ENCODE measurements around the gene PCDH15.
"Not testable (repeated sequence)": the region's sequence is repeated elsewhere in the genome, so short reads cannot be mapped to it uniquely, and the experiment has no call there.

The PCDH15 gene

GRCh38 chr10:53939654-53940053 is 861.4 kb downstream of the PCDH15 start:
- H3K4me1 ChIP-seq (ENCODE audit: control insufficient read depth in 2 of 2, insufficient read depth in 1 of 2, low read depth in 1 of 2, low read length in 2 of 2), result no peaks in the 10 kb centered on the region
- WGBS, 2 donors (ENCODE audit: extremely low coverage in 2 of 2, insufficient read length in 2 of 2, insufficient replicate concordance in 1 of 2), result no CpG with 5 or more reads among the region's 5 CpGs

GRCh38 chr10:53930648-53931047 is 870.4 kb downstream of the PCDH15 start:
- no peak overlapping the region for H2AK5ac ChIP-seq (ENCODE audit: low read depth, low read length)
- no peak overlapping the region for H3K4ac ChIP-seq (ENCODE audit: low read length)
- no peak overlapping the region for H2BK15ac ChIP-seq (ENCODE audit: low read length)
- H4K91ac ChIP-seq (ENCODE audit: low read depth, low read length, poor library complexity), result no peak overlapping the region
- H3K79me1 ChIP-seq (ENCODE audit: low read depth, low read length), result no peaks in the 10 kb centered on the region
- no peak overlapping the region for H2AFZ ChIP-seq (ENCODE audit: low read length)
- no peak overlapping the region for H3K23ac ChIP-seq (ENCODE audit: low read depth, low read length, poor library complexity)
- H3K4me3 ChIP-seq (ENCODE audit: low read length in 2 of 2), result no peak overlapping the region
- H2BK120ac ChIP-seq (ENCODE audit: low read depth, low read length), result no peak overlapping the region
- H3K27ac ChIP-seq (replicated peaks; ENCODE audit: low read length), result no peak overlapping the region
- no peak overlapping the region for H2BK12ac ChIP-seq (ENCODE audit: low read length)
- no peak overlapping the region for H4K8ac ChIP-seq (ENCODE audit: low read depth, low read length)
- DNase-seq (ENCODE audit: low spot score), result no peak
- no peaks in the 10 kb centered on the region for H3K9me3 ChIP-seq (replicated peaks in 1 of 2; ENCODE audit: control insufficient read depth in 2 of 2, insufficient read depth in 1 of 2, low read depth in 1 of 2, low read length in 2 of 2)
- H3K27me3 ChIP-seq (ENCODE audit: control insufficient read depth in 3 of 3, insufficient read depth in 3 of 3, low read depth in 1 of 3, low read length in 3 of 3), result no peaks in the 10 kb centered on the region
- H3K9ac ChIP-seq (ENCODE audit: low read depth, low read length, poor library complexity), result no peak overlapping the region
- H3K36me3 ChIP-seq (replicated peaks in 1 of 2; ENCODE audit: control insufficient read depth in 2 of 2, insufficient read depth in 2 of 2, low read length in 2 of 2), result no peaks in the 10 kb centered on the region
- WGBS, 2 donors (ENCODE audit: extremely low coverage in 2 of 2, insufficient read length in 2 of 2, insufficient replicate concordance in 1 of 2), result no CpG with 5 or more reads among the region's 3 CpGs
- H3K18ac ChIP-seq (ENCODE audit: low read length), result no peak overlapping the region
- H3K4me2 ChIP-seq (ENCODE audit: insufficient read depth, low read length, poor library complexity, severe bottlenecking), result no peak overlapping the region
- no peak overlapping the region for H2BK5ac ChIP-seq (ENCODE audit: low read length)
- H3K14ac ChIP-seq (ENCODE audit: low read length), result no peak overlapping the region
- H3K4me1 ChIP-seq (ENCODE audit: control insufficient read depth in 2 of 2, insufficient read depth in 1 of 2, low read depth in 1 of 2, low read length in 2 of 2), result no peaks in the 10 kb centered on the region

More at GRCh38 chr10:53939654-53940053, 861.4 kb downstream of the PCDH15 start:
- H2BK15ac ChIP-seq (ENCODE audit: low read length), result no peak overlapping the region
- no peak overlapping the region for H2AK5ac ChIP-seq (ENCODE audit: low read depth, low read length)
- H4K8ac ChIP-seq (ENCODE audit: low read depth, low read length), result no peak overlapping the region
- no peak overlapping the region for H2BK12ac ChIP-seq (ENCODE audit: low read length)
- H2AFZ ChIP-seq (ENCODE audit: low read length), result no peak overlapping the region
- no peak overlapping the region for H3K4ac ChIP-seq (ENCODE audit: low read length)
- H2BK5ac ChIP-seq (ENCODE audit: low read length), result no peak overlapping the region
- no peak overlapping the region for H2BK120ac ChIP-seq (ENCODE audit: low read depth, low read length)
- H3K27ac ChIP-seq (replicated peaks; ENCODE audit: low read length), result no peak overlapping the region
- H3K4me2 ChIP-seq (ENCODE audit: insufficient read depth, low read length, poor library complexity, severe bottlenecking), result no peak overlapping the region
- DNase-seq (ENCODE audit: low spot score), result no peak
- no peak overlapping the region for H3K18ac ChIP-seq (ENCODE audit: low read length)
- H3K9me3 ChIP-seq (replicated peaks in 1 of 2; ENCODE audit: control insufficient read depth in 2 of 2, insufficient read depth in 1 of 2, low read depth in 1 of 2, low read length in 2 of 2), result no peaks in the 10 kb centered on the region
- no peaks in the 10 kb centered on the region for H3K36me3 ChIP-seq (replicated peaks in 1 of 2; ENCODE audit: control insufficient read depth in 2 of 2, insufficient read depth in 2 of 2, low read length in 2 of 2)
- no peak overlapping the region for H3K23ac ChIP-seq (ENCODE audit: low read depth, low read length, poor library complexity)
- H3K79me1 ChIP-seq (ENCODE audit: low read depth, low read length), result no peaks in the 10 kb centered on the region
- H3K27me3 ChIP-seq (ENCODE audit: control insufficient read depth in 3 of 3, insufficient read depth in 3 of 3, low read depth in 1 of 3, low read length in 3 of 3), result no peaks in the 10 kb centered on the region
- H3K9ac ChIP-seq (ENCODE audit: low read depth, low read length, poor library complexity), result no peak overlapping the region
- H3K14ac ChIP-seq (ENCODE audit: low read length), result no peak overlapping the region
- H3K4me3 ChIP-seq (ENCODE audit: low read length in 2 of 2), result no peak overlapping the region
- H4K91ac ChIP-seq (ENCODE audit: low read depth, low read length, poor library complexity), result no peak overlapping the region

- not testable (repeated sequence) for H3K4me2 ChIP-seq (ENCODE audit: insufficient read depth, low read length, poor library complexity, severe bottlenecking); H3K27me3 ChIP-seq (ENCODE audit: control insufficient read depth in 3 of 3, insufficient read depth in 3 of 3, low read depth in 1 of 3, low read length in 3 of 3); H2BK15ac ChIP-seq (ENCODE audit: low read length); H3K36me3 ChIP-seq (replicated peaks in 1 of 2; ENCODE audit: control insufficient read depth in 2 of 2, insufficient read depth in 2 of 2, low read length in 2 of 2); H3K4me1 ChIP-seq (ENCODE audit: control insufficient read depth in 2 of 2, insufficient read depth in 1 of 2, low read depth in 1 of 2, low read length in 2 of 2); H2BK5ac ChIP-seq (ENCODE audit: low read length); H4K8ac ChIP-seq (ENCODE audit: low read depth, low read length); H2BK12ac ChIP-seq (ENCODE audit: low read length); H3K27ac ChIP-seq (replicated peaks; ENCODE audit: low read length); H3K4me3 ChIP-seq (ENCODE audit: low read length in 2 of 2); H3K14ac ChIP-seq (ENCODE audit: low read length); H4K91ac ChIP-seq (ENCODE audit: low read depth, low read length, poor library complexity); H3K18ac ChIP-seq (ENCODE audit: low read length); H3K4ac ChIP-seq (ENCODE audit: low read length); DNase-seq (ENCODE audit: low spot score); H3K9me3 ChIP-seq (replicated peaks in 1 of 2; ENCODE audit: control insufficient read depth in 2 of 2, insufficient read depth in 1 of 2, low read depth in 1 of 2, low read length in 2 of 2); H3K9ac ChIP-seq (ENCODE audit: low read depth, low read length, poor library complexity); H2BK120ac ChIP-seq (ENCODE audit: low read depth, low read length); H3K23ac ChIP-seq (ENCODE audit: low read depth, low read length, poor library complexity); H3K79me1 ChIP-seq (ENCODE audit: low read depth, low read length); H2AK5ac ChIP-seq (ENCODE audit: low read depth, low read length); H2AFZ ChIP-seq (ENCODE audit: low read length)
- WGBS, 2 donors (ENCODE audit: extremely low coverage in 2 of 2, insufficient read length in 2 of 2, insufficient replicate concordance in 1 of 2), result no CpG with 5 or more reads among the region's 34 CpGs
These were observed 876.9 kb downstream of the PCDH15 start for GRCh38 chr10:53924051-53924700.

GRCh38 chr10:53918755-53919154 is 882.3 kb downstream of the PCDH15 start:
- H3K9ac ChIP-seq (ENCODE audit: low read depth, low read length, poor library complexity), result no peak overlapping the region
- H3K4ac ChIP-seq (ENCODE audit: low read length), result no peak overlapping the region
- no peak overlapping the region for H4K91ac ChIP-seq (ENCODE audit: low read depth, low read length, poor library complexity)
- no peak overlapping the region for H3K27ac ChIP-seq (replicated peaks; ENCODE audit: low read length)
- no peaks in the 10 kb centered on the region for H3K36me3 ChIP-seq (replicated peaks in 1 of 2; ENCODE audit: control insufficient read depth in 2 of 2, insufficient read depth in 2 of 2, low read length in 2 of 2)
- no peaks in the 10 kb centered on the region for H3K79me1 ChIP-seq (ENCODE audit: low read depth, low read length)
- no peak for DNase-seq (ENCODE audit: low spot score)
- H4K8ac ChIP-seq (ENCODE audit: low read depth, low read length), result no peak overlapping the region
- H2BK5ac ChIP-seq (ENCODE audit: low read length), result no peak overlapping the region
- no peak overlapping the region for H2BK120ac ChIP-seq (ENCODE audit: low read depth, low read length)
- peak overlapping the region; percentile 2 for H2AFZ ChIP-seq (ENCODE audit: low read length)
- no peak overlapping the region for H3K4me2 ChIP-seq (ENCODE audit: insufficient read depth, low read length, poor library complexity, severe bottlenecking)
- H2BK15ac ChIP-seq (ENCODE audit: low read length), result no peak overlapping the region
- H3K9me3 ChIP-seq (replicated peaks in 1 of 2; ENCODE audit: control insufficient read depth in 2 of 2, insufficient read depth in 1 of 2, low read depth in 1 of 2, low read length in 2 of 2), result no peaks in the 10 kb centered on the region
- H3K27me3 ChIP-seq (ENCODE audit: control insufficient read depth in 3 of 3, insufficient read depth in 3 of 3, low read depth in 1 of 3, low read length in 3 of 3), result no peaks in the 10 kb centered on the region
- no peak overlapping the region for H2BK12ac ChIP-seq (ENCODE audit: low read length)
- H3K4me3 ChIP-seq (ENCODE audit: low read length in 2 of 2), result no peak overlapping the region
- no peak overlapping the region for H3K14ac ChIP-seq (ENCODE audit: low read length)
- no CpG with 5 or more reads among the region's 4 CpGs for WGBS, 2 donors (ENCODE audit: extremely low coverage in 2 of 2, insufficient read length in 2 of 2, insufficient replicate concordance in 1 of 2)
- H3K4me1 ChIP-seq (ENCODE audit: control insufficient read depth in 2 of 2, insufficient read depth in 1 of 2, low read depth in 1 of 2, low read length in 2 of 2), result no peaks in the 10 kb centered on the region
- H3K23ac ChIP-seq (ENCODE audit: low read depth, low read length, poor library complexity), result no peak overlapping the region
- H3K18ac ChIP-seq (ENCODE audit: low read length), result no peak overlapping the region
- no peak overlapping the region for H2AK5ac ChIP-seq (ENCODE audit: low read depth, low read length)

All from neuronal stem cell (in vitro differentiated cells).